Measurements from ENCODE around the gene SSBP3. TPM values are rescaled to one million over a fixed set of nuclear protein-coding genes. Genes with fewer than 3 reads are reported as not detected.

Gene SSBP3
- total and polyA plus RNA-seq, 4 donors = 7.7 to 24.7 (median 17.3) TPM

GRCh38 chr1:54305906-54306514 lies 100.2 kb downstream of the SSBP3 start:
- no peaks in the 10 kb centered on the region for H3K9me3 ChIP-seq (ENCODE audit: control insufficient read depth in 4 of 4, low read length in 3 of 4)
- no peaks in the 10 kb centered on the region for H3K36me3 ChIP-seq (ENCODE audit: control insufficient read depth in 4 of 4, insufficient read depth in 3 of 4, low read depth in 1 of 4, low read length in 3 of 4)
- WGBS = 92% methylated on average over 7 of the region's 7 CpGs
- no peak overlapping the region for H3K9ac ChIP-seq (ENCODE audit: low read depth in 1 of 2, low read length in 2 of 2)
- no peak overlapping the region for H3K27ac ChIP-seq (ENCODE audit: low read depth in 1 of 2, low read length in 2 of 2)
- no peak overlapping the region for H3K4me3 ChIP-seq (ENCODE audit: low read depth in 1 of 3, low read length in 3 of 3)
- no peak for DNase-seq (ENCODE audit: low spot score)
- peaks cover 0 to 6% (median 3%) of the 10 kb centered on the region in 4 donors for H3K4me1 ChIP-seq (ENCODE audit: control insufficient read depth in 4 of 4, insufficient read depth in 4 of 4, low read length in 3 of 4)
- TF ChIP-seq RXRA (IDR thresholded peaks at IDR 0.05) = no peak
- TF ChIP-seq, protein P1, sequence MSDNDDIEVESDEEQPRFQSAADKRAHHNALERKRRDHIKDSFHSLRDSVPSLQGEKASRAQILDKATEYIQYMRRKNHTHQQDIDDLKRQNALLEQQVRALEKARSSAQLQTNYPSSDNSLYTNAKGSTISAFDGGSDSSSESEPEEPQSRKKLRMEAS (IDR thresholded peaks at IDR 0.05) = no peak
- no peak for TF ChIP-seq REST (IDR thresholded peaks at IDR 0.05)
- TF ChIP-seq ZBTB33 (IDR thresholded peaks at IDR 0.05) = no peak
- TF ChIP-seq GABPA (IDR thresholded peaks at IDR 0.05 in 1 of 2, conservative IDR thresholded peaks at IDR 0.05 in 1 of 2) = no peak
- TF ChIP-seq FOXA1 (IDR thresholded peaks at IDR 0.05) = no peak
- TF ChIP-seq FOXA2 (IDR thresholded peaks at IDR 0.05) = no peak
- TF ChIP-seq NR2F2 (IDR thresholded peaks at IDR 0.05) = no peak
- TF ChIP-seq SP1 (IDR thresholded peaks at IDR 0.05) = no peak
- TF ChIP-seq JUND (IDR thresholded peaks at IDR 0.05) = no peak
- H3K27me3 ChIP-seq (ENCODE audit: control insufficient read depth in 4 of 4, insufficient read depth in 4 of 4, low read length in 3 of 4) = no peaks in the 10 kb centered on the region

DNA sequence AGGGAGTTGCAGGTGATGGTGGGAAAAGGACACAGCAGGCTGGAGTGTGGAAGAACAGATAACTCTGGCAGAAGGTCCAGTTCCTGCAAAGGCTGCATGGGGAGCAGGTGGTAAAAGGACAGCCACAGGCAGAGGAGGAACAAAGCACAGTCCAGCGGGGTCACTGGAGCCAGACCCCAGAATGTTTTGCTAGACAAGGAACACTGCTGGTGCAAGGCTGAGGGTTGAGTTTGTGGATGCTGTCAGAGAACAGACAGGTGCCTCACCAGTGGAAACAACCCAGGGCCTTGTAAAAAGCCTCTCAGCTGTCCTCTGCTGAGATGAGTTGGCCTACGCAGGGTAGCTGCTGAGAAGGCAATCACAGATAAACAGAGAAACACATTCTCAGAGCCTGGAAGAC lies 101.7 kb downstream of the SSBP3 start:
- 91% methylated on average over 2 of the region's 2 CpGs for WGBS
- Histone ChIP-seq H3K36me3 (ENCODE audit: control insufficient read depth in 4 of 4, insufficient read depth in 3 of 4, low read depth in 1 of 4, low read length in 3 of 4) (no peaks in the 10 kb centered on the region), H3K27me3 (ENCODE audit: control insufficient read depth in 4 of 4, insufficient read depth in 4 of 4, low read length in 3 of 4) (no peaks in the 10 kb centered on the region), H3K27ac (ENCODE audit: low read depth in 1 of 2, low read length in 2 of 2) (no peak overlapping the region), H3K9ac (ENCODE audit: low read depth in 1 of 2, low read length in 2 of 2) (no peak overlapping the region), H3K4me3 (ENCODE audit: low read depth in 1 of 3, low read length in 3 of 3) (no peak overlapping the region), H3K4me1 (ENCODE audit: control insufficient read depth in 4 of 4, insufficient read depth in 4 of 4, low read length in 3 of 4) (peaks cover 0 to 4% (median under 1%) of the 10 kb centered on the region in 4 donors), H3K9me3 (ENCODE audit: control insufficient read depth in 4 of 4, low read length in 3 of 4) (no peaks in the 10 kb centered on the region)
- DNase-seq (ENCODE audit: low spot score) = no peak
- no peak for TF ChIP-seq HNF4G (IDR thresholded peaks at IDR 0.05)
- TF ChIP-seq SP1 (IDR thresholded peaks at IDR 0.05) = no peak
- no peak for TF ChIP-seq FOXA1 (IDR thresholded peaks at IDR 0.05)
- no peak for TF ChIP-seq NR2F2 (IDR thresholded peaks at IDR 0.05)
- no peak for TF ChIP-seq FOXA2 (IDR thresholded peaks at IDR 0.05)
- no peak for TF ChIP-seq TAF1 (conservative IDR thresholded peaks at IDR 0.05)
- no peak for TF ChIP-seq JUND (IDR thresholded peaks at IDR 0.05)
- no peak for TF ChIP-seq HNF4A (conservative IDR thresholded peaks at IDR 0.05)
- TF ChIP-seq, protein P2, sequence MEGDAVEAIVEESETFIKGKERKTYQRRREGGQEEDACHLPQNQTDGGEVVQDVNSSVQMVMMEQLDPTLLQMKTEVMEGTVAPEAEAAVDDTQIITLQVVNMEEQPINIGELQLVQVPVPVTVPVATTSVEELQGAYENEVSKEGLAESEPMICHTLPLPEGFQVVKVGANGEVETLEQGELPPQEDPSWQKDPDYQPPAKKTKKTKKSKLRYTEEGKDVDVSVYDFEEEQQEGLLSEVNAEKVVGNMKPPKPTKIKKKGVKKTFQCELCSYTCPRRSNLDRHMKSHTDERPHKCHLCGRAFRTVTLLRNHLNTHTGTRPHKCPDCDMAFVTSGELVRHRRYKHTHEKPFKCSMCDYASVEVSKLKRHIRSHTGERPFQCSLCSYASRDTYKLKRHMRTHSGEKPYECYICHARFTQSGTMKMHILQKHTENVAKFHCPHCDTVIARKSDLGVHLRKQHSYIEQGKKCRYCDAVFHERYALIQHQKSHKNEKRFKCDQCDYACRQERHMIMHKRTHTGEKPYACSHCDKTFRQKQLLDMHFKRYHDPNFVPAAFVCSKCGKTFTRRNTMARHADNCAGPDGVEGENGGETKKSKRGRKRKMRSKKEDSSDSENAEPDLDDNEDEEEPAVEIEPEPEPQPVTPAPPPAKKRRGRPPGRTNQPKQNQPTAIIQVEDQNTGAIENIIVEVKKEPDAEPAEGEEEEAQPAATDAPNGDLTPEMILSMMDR (IDR thresholded peaks at IDR 0.05; ENCODE audit: low read depth, low read length, missing input control) = no peak
- no peak for TF ChIP-seq ZBTB33 (IDR thresholded peaks at IDR 0.05)

Measured in liver (tissue), 9 donors.